H1 (cell line): Measurements from ENCODE around the gene PIAS2. TPM values are rescaled to one million over a fixed set of nuclear protein-coding genes. Genes with fewer than 3 reads are reported as not detected.
A peak's percentile ranks its signal among the peaks of the same experiment; 100 is the strongest.

Experiments
- CTCF ChIA-PET: fragments of 300-600 bp; sonication (Branson Sonifier 250); formaldehyde crosslinking; loops from one replicate; lab custom pipeline; 2021; ENCODE audit not compliant: partially characterized antibody; lab: Charles Lee
- POLR2A ChIA-PET: fragments of 300-600 bp; sonication (Branson Sonifier 250); formaldehyde crosslinking; loops from one replicate; lab custom pipeline; 2021; ENCODE audit warnings: inconsistent platforms; ENCODE audit not compliant: partially characterized antibody; lab: Charles Lee
- DNase-seq, 2 experiments: peaks; one replicate each; pipeline versions ENCODE4 v3.0.0 to v3.0.0-alpha.2; 2010 to 2022; ENCODE audit warnings: low spot score in 2 of 2, low read depth in 1 of 2, mixed read lengths in 1 of 2
- FAIRE-seq: peaks from 2 replicates; lab custom pipeline; 2011; peaks lifted over from hg19 to GRCh38; lab: Jason Lieb, UNC
- H2AFZ ChIP-seq: 2 replicates; pipeline ENCODE4 v1.8.1; 2012; ENCODE audit warnings: low read length, inconsistent platforms
- H2AK5ac ChIP-seq: 2 replicates; pipeline ENCODE4 v1.6.1; 2013; ENCODE audit warnings: low read depth, low read length
- H2BK120ac ChIP-seq: replicated peaks from 2 replicates; pipeline ENCODE3; 2013; ENCODE audit warnings: low read depth, low read length, inconsistent platforms
- H2BK12ac ChIP-seq: 2 replicates; pipeline ENCODE4 v1.6.1; 2013; ENCODE audit warnings: low read depth, low read length
- H2BK15ac ChIP-seq: 2 replicates; pipeline ENCODE4 v1.6.1; 2013; ENCODE audit warnings: low read length
- H2BK20ac ChIP-seq: 2 replicates; pipeline ENCODE4 v1.6.1; 2013; ENCODE audit warnings: low read length
- H2BK5ac ChIP-seq: 2 replicates; pipeline ENCODE4 v1.6.1; 2013; ENCODE audit warnings: low read depth, low read length
- H3K14ac ChIP-seq: 2 replicates; pipeline ENCODE4 v1.6.1; 2013; ENCODE audit warnings: inconsistent platforms; ENCODE audit not compliant: insufficient read length
- H3K18ac ChIP-seq: 2 replicates; pipeline ENCODE4 v1.6.1; 2013; ENCODE audit warnings: low read length; ENCODE audit errors: extremely low read depth
- H3K23ac ChIP-seq: 2 replicates; pipeline ENCODE4 v1.6.1; 2013; ENCODE audit warnings: inconsistent platforms; ENCODE audit not compliant: insufficient read length
- H3K23me2 ChIP-seq: 2 replicates; pipeline ENCODE4 v1.6.1; 2013; ENCODE audit warnings: low read depth, low read length
- H3K27ac ChIP-seq: 2 replicates; pipeline ENCODE4 v1.6.1; 2011; ENCODE audit warnings: low read depth, low read length, inconsistent platforms
- H3K27me3 ChIP-seq, 4 experiments: replicated peaks in 1 of 4; 1 replicate in 1 of 4; 2 replicates in 3 of 4; pipeline versions ENCODE4 v1.6.1 to v1.8.1; 2011 to 2013; ENCODE audit warnings: low read length in 3 of 4, mild to moderate bottlenecking in 3 of 4, inconsistent platforms in 2 of 4, mixed read lengths in 2 of 4, moderate library complexity in 1 of 4; ENCODE audit not compliant: control insufficient read depth in 3 of 4, insufficient read depth in 3 of 4; ENCODE audit errors: extremely low read depth in 1 of 4
- H3K36me3 ChIP-seq, 4 experiments: 2 replicates each; pipeline versions ENCODE4 v1.6.1 to v1.8.1; 2011 to 2013; ENCODE audit warnings: mild to moderate bottlenecking in 4 of 4, low read length in 3 of 4, moderate library complexity in 2 of 4, control low read depth in 1 of 4, inconsistent platforms in 1 of 4; ENCODE audit not compliant: insufficient read depth in 4 of 4, control insufficient read depth in 2 of 4
- H3K4ac ChIP-seq: replicated peaks from 2 replicates; pipeline ENCODE3; 2013; ENCODE audit warnings: low read length, low read depth, mixed read lengths, inconsistent platforms; ENCODE audit not compliant: insufficient read length
- H3K4me1 ChIP-seq, 4 experiments: replicated peaks in 1 of 4; 1 replicate in 1 of 4; 2 replicates in 3 of 4; pipeline versions ENCODE4 v1.6.1 to v1.8.1; 2011 to 2013; ENCODE audit warnings: low read length in 3 of 4, inconsistent platforms in 2 of 4, mixed read lengths in 1 of 4; ENCODE audit not compliant: insufficient read depth in 4 of 4, control insufficient read depth in 3 of 4
- H3K4me2 ChIP-seq, 2 experiments: 2 replicates each; pipeline versions ENCODE4 v1.6.1 to v1.8.1; 2011 to 2013; ENCODE audit warnings: low read depth in 2 of 2, low read length in 2 of 2, control low read depth in 1 of 2, inconsistent platforms in 1 of 2, mild to moderate bottlenecking in 1 of 2; ENCODE audit not compliant: insufficient read depth in 1 of 2
- H3K4me3 ChIP-seq, 4 experiments: fragments of 200-600, 300-600 bp in 1 of 4; sonication (generic), shearing (Covaris generic), sonication (Bioruptor Twin) in 1 of 4; 2 replicates each; pipeline versions ENCODE4 v1.5.1 to v1.8.1; 2011 to 2016; ENCODE audit warnings: low read length in 4 of 4, low read depth in 3 of 4, control low read depth in 2 of 4, inconsistent platforms in 2 of 4, mild to moderate bottlenecking in 2 of 4, mixed read lengths in 1 of 4, moderate library complexity in 1 of 4; ENCODE audit not compliant: insufficient read depth in 2 of 4; ENCODE audit errors: extremely low read depth in 1 of 4
- H3K56ac ChIP-seq: replicated peaks from 2 replicates; pipeline ENCODE3; 2013; ENCODE audit warnings: low read depth, mild to moderate bottlenecking, mixed read lengths, low read length, inconsistent platforms; ENCODE audit not compliant: insufficient read length
- H3K79me1 ChIP-seq: 2 replicates; pipeline ENCODE4 v1.6.1; 2013; ENCODE audit warnings: low read depth, low read length, control low read depth
- H3K79me2 ChIP-seq, 2 experiments: 2 replicates each; pipeline versions ENCODE4 v1.6.1 to v1.8.1; 2012 to 2013; ENCODE audit warnings: low read length in 2 of 2, mild to moderate bottlenecking in 2 of 2, inconsistent platforms in 1 of 2; ENCODE audit not compliant: insufficient read depth in 2 of 2, control insufficient read depth in 1 of 2
- H3K9ac ChIP-seq, 4 experiments: replicated peaks in 1 of 4; 1 replicate in 1 of 4; 2 replicates in 3 of 4; pipeline versions ENCODE4 v1.6.1 to v1.8.1; 2011 to 2013; ENCODE audit warnings: low read depth in 3 of 4, low read length in 3 of 4, control low read depth in 2 of 4, mild to moderate bottlenecking in 2 of 4, moderate library complexity in 2 of 4, inconsistent platforms in 1 of 4; ENCODE audit errors: extremely low read depth in 1 of 4
- H3K9me3 ChIP-seq, 2 experiments: 2 replicates each; pipeline versions ENCODE4 v1.6.1 to v1.8.1; 2012 to 2013; ENCODE audit warnings: mild to moderate bottlenecking in 2 of 2, moderate library complexity in 2 of 2, control low read depth in 1 of 2, inconsistent platforms in 1 of 2, low read depth in 1 of 2, low read length in 1 of 2, mixed read lengths in 1 of 2; ENCODE audit not compliant: insufficient read depth in 2 of 2
- H4K20me1 ChIP-seq, 2 experiments: replicated peaks in 1 of 2; 2 replicates each; pipeline versions ENCODE3 to v1.8.1; 2011 to 2013; ENCODE audit warnings: inconsistent platforms in 2 of 2, low read length in 2 of 2, mild to moderate bottlenecking in 1 of 2; ENCODE audit not compliant: insufficient read depth in 2 of 2, control insufficient read depth in 1 of 2
- H4K5ac ChIP-seq: 2 replicates; pipeline ENCODE4 v1.6.1; 2013; ENCODE audit warnings: low read length, low read depth, mixed read lengths, inconsistent platforms; ENCODE audit not compliant: insufficient read length
- H4K8ac ChIP-seq: 2 replicates; pipeline ENCODE4 v1.8.0; 2013; ENCODE audit warnings: mild to moderate bottlenecking, moderate library complexity, low read length, inconsistent platforms; ENCODE audit not compliant: insufficient read depth; ENCODE audit errors: extremely low read depth
- H4K91ac ChIP-seq: replicated peaks from 2 replicates; pipeline ENCODE3; 2013; ENCODE audit warnings: low read length, mixed read lengths, inconsistent platforms; ENCODE audit not compliant: insufficient read length
- CHD1 ChIP-seq: IDR thresholded peaks from 2 replicates; pipeline ENCODE4 v1.6.1; 2012; ENCODE audit warnings: low read depth, low read length, improper control_type of control experiment
- SP4 ChIP-seq: IDR thresholded peaks from 2 replicates; pipeline ENCODE4 v1.6.1; 2012; ENCODE audit warnings: low read length, inconsistent platforms
- TAF7 ChIP-seq: optimal IDR thresholded peaks from 2 replicates; pipeline ENCODE3; 2011; ENCODE audit warnings: low read depth, mild to moderate bottlenecking, inconsistent platforms, low read length, moderate library complexity, borderline replicate concordance
- YY1 ChIP-seq: IDR thresholded peaks from 2 replicates; pipeline ENCODE4 v1.6.1; 2011; ENCODE audit warnings: low read depth, mild to moderate bottlenecking, low read length
- polyA plus RNA-seq, 7 experiments: library from polyadenylated mRNA; depleted of rRNA in 3 of 7; stranded (reverse) in 5 of 7; unstranded in 2 of 7; fragments of >200 nt in 5 of 7; fragments of 200-250 nt in 2 of 7; gene quantifications; 1 replicate in 5 of 7; 2 replicates in 1 of 7; 4 replicates in 1 of 7; pipeline versions ENCODE4 v1.2.1 to v1.2.3, GENCODE V29; 2011 to 2013; ENCODE audit warnings: missing spikeins in 2 of 7, mixed read lengths in 2 of 7
- total RNA-seq: library from RNA; stranded (reverse); fragmentation: NEBNext Ultra II Directional; extraction: Animal tissue kit (Norgen Biotek cat#: 25700); gene quantifications from 2 replicates; pipeline ENCODE4 v1.2.1, GENCODE V29; 2021
- TF ChIP-seq, protein P1 (sequence below): IDR thresholded peaks from 2 replicates; pipeline ENCODE4 v1.6.1; 2012; ENCODE audit warnings: inconsistent platforms

PIAS2 gene
- total and polyA plus RNA-seq, 2 of the 8 experiments (the other 6 are each of a cell fraction or from before 2014, with no cell fraction given) = 20.1 to 53.9 TPM

DNA sequence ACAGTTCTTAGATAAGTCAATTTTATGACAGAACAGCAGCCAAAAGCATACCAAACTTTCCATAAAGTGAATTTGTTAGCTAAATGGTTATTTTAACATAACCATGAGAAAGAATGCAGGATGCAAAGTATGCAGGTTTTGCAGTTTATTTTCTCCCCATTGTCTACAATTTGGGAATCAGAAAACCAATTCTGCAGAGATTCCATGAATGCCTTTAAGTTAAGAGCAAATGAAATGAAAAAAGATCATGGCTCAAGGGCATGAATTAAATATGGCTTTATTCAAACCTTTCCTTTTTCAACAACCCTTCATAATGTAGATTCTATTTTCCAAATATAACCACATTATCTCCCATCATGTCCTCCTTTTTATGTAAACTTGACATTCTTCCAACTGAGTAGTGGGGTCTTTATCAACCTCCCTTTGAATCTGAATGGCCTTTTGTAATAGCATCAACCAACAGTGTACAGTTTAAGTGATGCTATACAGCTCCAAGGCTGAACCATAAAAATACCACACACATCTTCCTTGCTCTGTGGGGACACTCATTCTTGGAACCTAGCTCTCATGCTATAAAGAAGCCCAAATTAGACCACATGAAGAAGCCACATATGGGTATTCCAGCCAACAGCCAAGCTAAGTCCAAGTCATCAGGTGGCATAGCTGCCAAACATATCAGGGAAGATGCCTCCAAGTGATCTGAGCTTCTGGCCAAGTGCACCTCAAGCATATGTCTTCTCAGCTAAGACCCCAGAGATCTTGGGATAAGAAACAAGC lies 49.8 kb downstream of the PIAS2 start:
- peak overlapping the region; percentile 76 for H3K27ac ChIP-seq
- no peak overlapping the region for H3K14ac ChIP-seq
- H4K91ac ChIP-seq = peak overlapping the region; percentile 11
- H2BK12ac ChIP-seq = peak overlapping the region; percentile 71; the same call in 1 of the 2 replicates
- no peak overlapping the region for H4K8ac ChIP-seq
- H2AFZ ChIP-seq = no peak overlapping the region
- FAIRE-seq = peak; percentile 39
- no peaks in the 10 kb centered on the region for H4K20me1 ChIP-seq
- H3K4me1 ChIP-seq = peaks cover 0 to 9% (median 5%) of the 10 kb centered on the region in 4 experiments; a peak in 4 of 7 replicates
- peak overlapping the region; percentile 82 for H2BK120ac ChIP-seq
- no peak overlapping the region for H3K23ac ChIP-seq
- H3K79me1 ChIP-seq = 0 out of 2 replicates have a peak, but pooled peaks cover 4% of the 10 kb centered on the region
- H3K9ac ChIP-seq = no peak overlapping the region
- peak overlapping the region in 1 of 4 experiments; percentile 1; a peak in 1 of 8 replicates for H3K4me3 ChIP-seq
- no peak overlapping the region for H3K4ac ChIP-seq
- H4K5ac ChIP-seq = no peak overlapping the region
- no peaks in the 10 kb centered on the region for H3K27me3 ChIP-seq
- no peak overlapping the region for H2BK15ac ChIP-seq
- H2BK20ac ChIP-seq = no peak overlapping the region; the same call in 1 of the 2 replicates
- no peak overlapping the region for H3K18ac ChIP-seq
- H3K36me3 ChIP-seq = peaks cover 0 to 11% (median 5%) of the 10 kb centered on the region in 4 experiments; a peak in 2 of 8 replicates
- peak overlapping the region; percentile 46; the same call in 1 of the 2 replicates for H2BK5ac ChIP-seq
- peaks cover 0 to 81% of the 10 kb centered on the region in 2 experiments; a peak in 2 of 4 replicates for H3K79me2 ChIP-seq
- peak overlapping the region in 1 of 2 experiments; percentile 3; a peak in 1 of 4 replicates for H3K4me2 ChIP-seq
- DNase-seq = no peak
- H3K23me2 ChIP-seq = no peaks in the 10 kb centered on the region
- no peak overlapping the region for H2AK5ac ChIP-seq
- no peak overlapping the region for H3K56ac ChIP-seq
- CTCF ChIA-PET = interaction anchor here (0.6 to 1.5 kb wide), 3 partner anchors 11 to 210 kb away, joined by 3 to 5 read pairs (median 3); no protein-coding TSS in a partner anchor
- H3K9me3 ChIP-seq = peaks cover 12 to 19% of the 10 kb centered on the region in 2 experiments
- POLR2A ChIA-PET = interaction anchor here (0.9 kb wide), 2 partner anchors 10 to 48 kb away, joined by 3 to 4 read pairs; no protein-coding TSS in a partner anchor
- TF ChIP-seq CHD1 = no peak
- TF ChIP-seq, protein P1, sequence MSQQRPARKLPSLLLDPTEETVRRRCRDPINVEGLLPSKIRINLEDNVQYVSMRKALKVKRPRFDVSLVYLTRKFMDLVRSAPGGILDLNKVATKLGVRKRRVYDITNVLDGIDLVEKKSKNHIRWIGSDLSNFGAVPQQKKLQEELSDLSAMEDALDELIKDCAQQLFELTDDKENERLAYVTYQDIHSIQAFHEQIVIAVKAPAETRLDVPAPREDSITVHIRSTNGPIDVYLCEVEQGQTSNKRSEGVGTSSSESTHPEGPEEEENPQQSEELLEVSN = no peak
- no peak for TF ChIP-seq TAF7
- TF ChIP-seq SP4 = no peak
- TF ChIP-seq YY1 = no peak
